DND-41 (cell line): ENCODE results near the gene EPB41L4B.
"Not testable (repeated sequence)": the region's sequence is repeated elsewhere in the genome, so short reads cannot be mapped to it uniquely, and the experiment has no call there.

Source experiments
- ATAC-seq: fragments of 200-7000 bp; cut with Tn5 transposase; 3 replicates; pipeline ENCODE4 v1.9.1; 2021; ENCODE audit warnings: low read depth; ENCODE audit not compliant: insufficient read depth
- DNase-seq: peaks from one replicate; pipeline ENCODE4 v3.0.0-alpha.2; 2020
- H2AFZ ChIP-seq: 2 replicates; pipeline ENCODE4 v1.6.0; 2012; ENCODE audit warnings: low read depth, low read length
- H3K27ac ChIP-seq: 2 replicates; pipeline ENCODE4 v1.5.1; 2012; ENCODE audit warnings: low read length, inconsistent platforms
- H3K27me3 ChIP-seq: fragments of 200-600 bp; sonication (generic); 2 replicates; pipeline ENCODE4 v1.6.0; 2012; ENCODE audit warnings: low read length, mild to moderate bottlenecking, inconsistent platforms; ENCODE audit not compliant: insufficient read depth, poor library complexity
- H3K36me3 ChIP-seq: 2 replicates; pipeline ENCODE4 v1.5.1; 2012; ENCODE audit warnings: low read length, inconsistent platforms; ENCODE audit not compliant: insufficient read depth
- H3K4me1 ChIP-seq: 2 replicates; pipeline ENCODE4 v1.5.1; 2012; ENCODE audit warnings: mild to moderate bottlenecking, low read length; ENCODE audit not compliant: insufficient read depth
- H3K4me2 ChIP-seq: 2 replicates; pipeline ENCODE4 v1.6.0; 2012; ENCODE audit warnings: mild to moderate bottlenecking, moderate library complexity, low read length, inconsistent platforms; ENCODE audit not compliant: insufficient read depth
- H3K4me3 ChIP-seq, 2 experiments: fragments of 200-600 bp in 1 of 2; shearing (Covaris generic) in 1 of 2; 2 replicates each; pipeline ENCODE4 v1.5.1; 2012 to 2016; ENCODE audit warnings: inconsistent platforms in 2 of 2, low read length in 2 of 2, mild to moderate bottlenecking in 2 of 2, low read depth in 1 of 2, moderate library complexity in 1 of 2
- H3K79me2 ChIP-seq: 2 replicates; pipeline ENCODE4 v1.6.0; 2012; ENCODE audit warnings: low read length, inconsistent platforms; ENCODE audit not compliant: insufficient read depth
- H3K9ac ChIP-seq: 2 replicates; pipeline ENCODE4 v1.6.0; 2012; ENCODE audit warnings: low read depth, mild to moderate bottlenecking, inconsistent platforms, low read length, moderate library complexity
- H3K9me3 ChIP-seq: 2 replicates; pipeline ENCODE4 v1.5.1; 2012; ENCODE audit warnings: low read length, moderate library complexity, mild to moderate bottlenecking, inconsistent platforms; ENCODE audit not compliant: insufficient read depth, severe bottlenecking
- H4K20me1 ChIP-seq: 2 replicates; pipeline ENCODE4 v1.6.0; 2012; ENCODE audit warnings: low read length; ENCODE audit not compliant: insufficient read depth
- EZH2 ChIP-seq: IDR thresholded peaks from 3 replicates; pipeline ENCODE4 v1.6.1; 2012; ENCODE audit warnings: borderline replicate concordance, low read depth, mild to moderate bottlenecking, moderate library complexity, low read length, inconsistent platforms; ENCODE audit not compliant: severe bottlenecking
- TF ChIP-seq, protein P1 (sequence below): IDR thresholded peaks from 2 replicates; pipeline ENCODE4 v1.5.1; 2012; ENCODE audit warnings: borderline replicate concordance, low read length, moderate library complexity, mild to moderate bottlenecking; ENCODE audit not compliant: poor library complexity, severe bottlenecking; ENCODE audit errors: extremely low read depth

The EPB41L4B gene

DNA sequence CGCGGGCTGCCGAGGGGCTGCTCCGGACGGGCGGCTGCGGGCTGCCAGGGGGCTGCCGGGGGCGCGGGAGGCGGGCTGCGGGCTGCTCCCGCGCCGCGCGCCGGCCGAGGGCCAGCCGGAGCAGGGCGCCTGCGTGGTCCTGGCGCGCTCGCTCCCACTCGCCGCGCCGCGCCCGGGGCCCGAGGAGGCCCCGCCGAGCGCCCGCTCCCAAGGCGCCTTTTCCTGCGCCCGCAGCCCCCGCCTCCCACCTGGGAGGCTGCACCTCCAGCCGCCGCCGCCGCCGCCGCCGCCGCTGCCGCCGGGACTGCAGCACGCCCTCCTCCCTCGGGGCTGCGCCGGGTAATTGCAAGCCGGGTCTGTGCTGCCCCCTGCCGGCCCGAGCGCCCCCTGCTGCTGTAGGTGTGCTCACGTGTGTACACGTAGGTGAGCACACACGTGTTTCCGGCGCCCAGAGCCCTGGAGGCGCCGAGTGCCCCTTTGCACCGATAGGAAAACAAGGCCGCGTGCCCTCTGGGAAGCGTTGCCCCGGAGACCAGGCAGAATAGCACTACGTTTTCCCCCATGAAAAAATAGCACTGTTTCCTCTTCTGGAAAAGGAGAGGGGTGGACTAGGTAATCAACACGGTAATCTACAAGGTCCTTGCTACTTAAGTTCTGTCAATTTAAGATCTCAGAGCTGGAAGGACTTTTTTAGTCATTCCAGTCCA lies at the start of gene EPB41L4B:
Gene EPB41L4B, minus strand, starts transcription at position 318 of the 707 bp plus-strand sequence. CDS start 613 bp downstream, outside the sequence.
- H3K36me3 ChIP-seq = no peaks in the 10 kb centered on the region
- no peak within 1 kb of the TSS for H3K4me2 ChIP-seq
- no peak within 1 kb of the TSS for H3K4me3 ChIP-seq
- H3K79me2 ChIP-seq = no peaks in the 10 kb centered on the region
- H4K20me1 ChIP-seq = no peaks in the 10 kb centered on the region
- H3K9ac ChIP-seq = no peak within 1 kb of the TSS
- no peak within 1 kb of the TSS for H3K27ac ChIP-seq
- no peak within 1 kb of the TSS for H2AFZ ChIP-seq
- ATAC-seq (no peak), DNase-seq (no peak)
- no peaks in the 10 kb centered on the region for H3K27me3 ChIP-seq
- H3K9me3 ChIP-seq = no peaks in the 10 kb centered on the region
- no peak for TF ChIP-seq EZH2
- TF ChIP-seq, protein P1, sequence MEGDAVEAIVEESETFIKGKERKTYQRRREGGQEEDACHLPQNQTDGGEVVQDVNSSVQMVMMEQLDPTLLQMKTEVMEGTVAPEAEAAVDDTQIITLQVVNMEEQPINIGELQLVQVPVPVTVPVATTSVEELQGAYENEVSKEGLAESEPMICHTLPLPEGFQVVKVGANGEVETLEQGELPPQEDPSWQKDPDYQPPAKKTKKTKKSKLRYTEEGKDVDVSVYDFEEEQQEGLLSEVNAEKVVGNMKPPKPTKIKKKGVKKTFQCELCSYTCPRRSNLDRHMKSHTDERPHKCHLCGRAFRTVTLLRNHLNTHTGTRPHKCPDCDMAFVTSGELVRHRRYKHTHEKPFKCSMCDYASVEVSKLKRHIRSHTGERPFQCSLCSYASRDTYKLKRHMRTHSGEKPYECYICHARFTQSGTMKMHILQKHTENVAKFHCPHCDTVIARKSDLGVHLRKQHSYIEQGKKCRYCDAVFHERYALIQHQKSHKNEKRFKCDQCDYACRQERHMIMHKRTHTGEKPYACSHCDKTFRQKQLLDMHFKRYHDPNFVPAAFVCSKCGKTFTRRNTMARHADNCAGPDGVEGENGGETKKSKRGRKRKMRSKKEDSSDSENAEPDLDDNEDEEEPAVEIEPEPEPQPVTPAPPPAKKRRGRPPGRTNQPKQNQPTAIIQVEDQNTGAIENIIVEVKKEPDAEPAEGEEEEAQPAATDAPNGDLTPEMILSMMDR = peak; percentile 38
- H3K4me1 ChIP-seq = no peaks in the 10 kb centered on the region

DNA sequence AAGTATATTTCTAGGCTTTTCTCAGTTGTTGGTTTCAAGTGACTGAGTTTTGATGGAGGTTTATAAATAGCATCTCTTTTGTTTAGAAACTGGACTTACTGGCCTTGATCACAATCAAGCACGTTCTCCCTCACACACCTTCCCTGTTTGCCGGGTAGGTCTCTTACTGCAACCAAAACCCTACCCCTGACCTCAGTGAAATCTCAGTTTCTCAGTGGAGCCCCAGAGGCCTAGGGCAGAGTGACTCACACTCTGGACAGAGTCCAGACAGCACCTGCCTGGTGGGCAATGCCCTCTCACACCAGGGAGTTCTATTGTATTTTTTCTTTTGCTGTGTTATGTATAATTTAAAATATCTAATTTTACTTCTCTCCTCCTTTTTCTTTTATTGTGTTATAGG lies 48.4 kb upstream of the EPB41L4B start:
- Histone ChIP-seq H3K9ac (no peak overlapping the region), H3K36me3 (no peaks in the 10 kb centered on the region)
- DNase-seq = no peak

DNA sequence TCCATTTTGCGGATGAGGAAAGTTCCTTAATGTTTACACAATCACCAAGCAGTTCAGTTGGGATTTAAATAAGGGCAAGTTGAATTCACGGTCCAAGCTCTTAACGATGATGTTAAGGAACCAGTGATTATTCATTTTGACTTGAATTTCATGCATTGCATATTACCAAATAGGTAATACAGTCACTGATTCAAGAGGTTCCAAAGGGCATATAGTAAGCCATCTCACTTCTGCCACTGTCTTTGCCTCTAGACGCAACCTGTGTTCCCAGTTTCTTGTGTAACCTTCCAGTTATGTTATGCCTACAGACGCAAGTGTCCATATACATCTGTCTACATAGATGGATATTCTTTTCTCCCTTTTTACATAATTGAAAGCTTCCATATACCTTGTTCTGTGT lies 39.9 kb upstream of the EPB41L4B start:
- TF ChIP-seq EZH2 = no peak
- TF ChIP-seq, protein P1 = no peak
- H3K4me2 ChIP-seq = no peak overlapping the region

More for the DNA sequence above, 48.4 kb upstream of the EPB41L4B start:
- Histone ChIP-seq H3K4me1 (no peaks in the 10 kb centered on the region), H3K4me2 (no peak overlapping the region), H3K9me3 (no peaks in the 10 kb centered on the region), H2AFZ (no peak overlapping the region), H3K4me3 (no peak overlapping the region), H3K27ac (no peak overlapping the region), H4K20me1 (no peaks in the 10 kb centered on the region), H3K79me2 (no peaks in the 10 kb centered on the region), H3K27me3 (no peaks in the 10 kb centered on the region)
- no peak for TF ChIP-seq EZH2
- TF ChIP-seq, protein P1 = no peak
- ATAC-seq = no peak

DNA sequence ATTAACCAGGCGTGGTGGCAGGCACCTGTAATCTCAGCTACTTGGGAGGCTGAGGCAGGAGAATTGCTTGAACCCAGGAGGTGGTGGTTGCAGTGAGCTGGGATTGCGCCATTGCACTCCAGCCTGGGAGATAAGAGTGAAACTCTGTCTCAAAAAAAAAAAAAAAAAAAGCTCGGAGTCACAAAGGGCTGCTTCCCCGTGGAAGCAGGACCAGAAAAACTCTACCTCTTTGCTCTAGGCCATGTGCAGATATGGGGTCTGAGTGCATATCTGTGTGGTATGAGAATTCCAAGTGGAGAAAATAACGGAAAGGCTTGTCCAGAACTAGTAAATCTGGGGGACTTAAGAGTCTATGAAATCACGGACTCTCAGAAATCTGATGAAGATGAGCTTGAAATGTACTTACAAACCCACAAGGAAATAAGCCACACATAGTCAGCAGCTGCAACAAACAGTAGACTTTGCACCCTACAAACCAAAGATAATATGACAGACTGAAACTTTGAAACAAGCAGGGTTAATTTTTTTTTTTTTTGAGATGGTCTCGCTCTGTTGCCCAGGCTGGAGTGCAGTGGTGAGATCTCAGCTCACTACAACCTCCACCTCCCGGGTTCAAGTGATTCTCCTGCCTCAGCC lies 38.2 kb upstream of the EPB41L4B start:
- not testable (repeated sequence) for H4K20me1 ChIP-seq, H3K9me3 ChIP-seq

More for the DNA sequence above, 39.9 kb upstream of the EPB41L4B start:
- Histone ChIP-seq H3K4me3 (no peak overlapping the region), H2AFZ (no peak overlapping the region), H4K20me1 (no peaks in the 10 kb centered on the region), H3K4me1 (no peaks in the 10 kb centered on the region), H3K27me3 (no peaks in the 10 kb centered on the region), H3K79me2 (no peaks in the 10 kb centered on the region), H3K36me3 (no peaks in the 10 kb centered on the region), H3K9me3 (no peaks in the 10 kb centered on the region), H3K27ac (no peak overlapping the region), H3K9ac (no peak overlapping the region)
- ATAC-seq (no peak), DNase-seq (no peak)

More for the DNA sequence above, 38.2 kb upstream of the EPB41L4B start:
- not testable (repeated sequence) for ATAC-seq, H3K27me3 ChIP-seq, H3K36me3 ChIP-seq, H3K27ac ChIP-seq, H2AFZ ChIP-seq, DNase-seq, H3K4me3 ChIP-seq, H3K4me1 ChIP-seq, H3K4me2 ChIP-seq, H3K79me2 ChIP-seq, H3K9ac ChIP-seq
